ENCODE measurements around the gene CCDC7. TPM values are rescaled to one million over a fixed set of nuclear protein-coding genes. Genes with fewer than 3 reads are reported as not detected.

The CCDC7 gene
- total RNA-seq, 1 experiment from 2014 or later = 6.3 TPM

DNA sequence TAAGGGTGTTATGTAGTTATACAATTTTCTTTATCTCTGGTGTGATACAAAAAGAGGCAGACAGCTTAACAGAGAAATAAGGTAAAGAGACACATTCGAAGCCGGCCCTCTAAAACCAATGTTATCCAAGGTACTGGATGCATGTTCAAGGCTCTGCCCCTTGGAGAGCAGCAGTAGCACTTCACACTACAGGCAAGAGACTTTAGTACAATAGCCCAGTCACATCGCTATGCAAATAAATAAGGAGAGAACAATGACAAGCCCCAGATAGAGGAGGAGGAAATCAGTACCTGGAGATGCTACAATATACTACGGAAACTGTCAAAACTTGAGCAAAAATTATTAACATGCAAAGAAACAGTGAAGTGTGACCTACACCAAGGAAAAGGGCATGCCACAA, 401.0 kb downstream of the CCDC7 start:
- H3K27me3 Mint-ChIP-seq (ENCODE audit: insufficient read depth, unreplicated experiment) = no peaks in the 10 kb centered on the region
- TF ChIP-seq, protein P1, sequence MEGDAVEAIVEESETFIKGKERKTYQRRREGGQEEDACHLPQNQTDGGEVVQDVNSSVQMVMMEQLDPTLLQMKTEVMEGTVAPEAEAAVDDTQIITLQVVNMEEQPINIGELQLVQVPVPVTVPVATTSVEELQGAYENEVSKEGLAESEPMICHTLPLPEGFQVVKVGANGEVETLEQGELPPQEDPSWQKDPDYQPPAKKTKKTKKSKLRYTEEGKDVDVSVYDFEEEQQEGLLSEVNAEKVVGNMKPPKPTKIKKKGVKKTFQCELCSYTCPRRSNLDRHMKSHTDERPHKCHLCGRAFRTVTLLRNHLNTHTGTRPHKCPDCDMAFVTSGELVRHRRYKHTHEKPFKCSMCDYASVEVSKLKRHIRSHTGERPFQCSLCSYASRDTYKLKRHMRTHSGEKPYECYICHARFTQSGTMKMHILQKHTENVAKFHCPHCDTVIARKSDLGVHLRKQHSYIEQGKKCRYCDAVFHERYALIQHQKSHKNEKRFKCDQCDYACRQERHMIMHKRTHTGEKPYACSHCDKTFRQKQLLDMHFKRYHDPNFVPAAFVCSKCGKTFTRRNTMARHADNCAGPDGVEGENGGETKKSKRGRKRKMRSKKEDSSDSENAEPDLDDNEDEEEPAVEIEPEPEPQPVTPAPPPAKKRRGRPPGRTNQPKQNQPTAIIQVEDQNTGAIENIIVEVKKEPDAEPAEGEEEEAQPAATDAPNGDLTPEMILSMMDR (IDR thresholded peaks at IDR 0.05; ENCODE audit: unreplicated experiment) = no peak
- no peak overlapping the region for H3K27ac Mint-ChIP-seq (ENCODE audit: low read depth, unreplicated experiment)
- ChIA-PET POLR2A (no interaction called here), CTCF (no interaction called here)
- intact Hi-C loops (cut with micrococcal nuclease) = no loop called here
- H3K9me3 Mint-ChIP-seq (ENCODE audit: unreplicated experiment) = no peaks in the 10 kb centered on the region
- H3K4me1 Mint-ChIP-seq (ENCODE audit: insufficient read depth, unreplicated experiment) = no peaks in the 10 kb centered on the region
- no TSS peak for BruUV-seq (replicated peaks)
- H3K4me3 Mint-ChIP-seq (ENCODE audit: unreplicated experiment) = no peak overlapping the region
- H3K36me3 Mint-ChIP-seq (ENCODE audit: insufficient read depth, unreplicated experiment) = no peaks in the 10 kb centered on the region
- DNase-seq (ENCODE audit: unreplicated experiment) = no peak

DNA sequence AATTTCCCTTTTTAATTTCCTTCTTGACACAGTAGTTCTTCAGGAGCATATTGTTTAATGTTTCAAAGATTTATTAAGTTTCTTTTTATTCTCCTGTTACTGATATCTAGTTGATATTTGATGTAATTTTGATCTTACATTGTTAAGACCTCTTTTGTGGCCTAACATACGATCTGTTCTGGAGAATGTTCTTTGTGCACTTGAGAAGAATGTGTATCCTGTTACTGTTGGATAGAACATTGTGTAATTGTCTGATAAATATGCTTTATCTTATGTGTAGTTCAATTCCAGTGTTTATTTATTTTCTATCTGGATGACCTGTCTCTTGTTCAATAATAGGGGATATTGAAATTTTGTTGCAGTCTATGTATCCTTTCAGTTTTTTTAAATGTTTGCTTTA, 405.4 kb downstream of the CCDC7 start:
- no peaks in the 10 kb centered on the region for H3K9me3 Mint-ChIP-seq (ENCODE audit: unreplicated experiment)
- H3K4me3 Mint-ChIP-seq (ENCODE audit: unreplicated experiment) = no peak overlapping the region
- no peaks in the 10 kb centered on the region for H3K36me3 Mint-ChIP-seq (ENCODE audit: insufficient read depth, unreplicated experiment)
- TF ChIP-seq, protein P1 (IDR thresholded peaks at IDR 0.05; ENCODE audit: unreplicated experiment) = no peak
- no peaks in the 10 kb centered on the region for H3K27me3 Mint-ChIP-seq (ENCODE audit: insufficient read depth, unreplicated experiment)
- DNase-seq (ENCODE audit: unreplicated experiment) = no peak
- ChIA-PET CTCF (no interaction called here), POLR2A (no interaction called here)
- no peaks in the 10 kb centered on the region for H3K4me1 Mint-ChIP-seq (ENCODE audit: insufficient read depth, unreplicated experiment)
- no TSS peak for BruUV-seq (replicated peaks)
- no peak overlapping the region for H3K27ac Mint-ChIP-seq (ENCODE audit: low read depth, unreplicated experiment)
- intact Hi-C loops (cut with micrococcal nuclease) = no loop called here

DNA sequence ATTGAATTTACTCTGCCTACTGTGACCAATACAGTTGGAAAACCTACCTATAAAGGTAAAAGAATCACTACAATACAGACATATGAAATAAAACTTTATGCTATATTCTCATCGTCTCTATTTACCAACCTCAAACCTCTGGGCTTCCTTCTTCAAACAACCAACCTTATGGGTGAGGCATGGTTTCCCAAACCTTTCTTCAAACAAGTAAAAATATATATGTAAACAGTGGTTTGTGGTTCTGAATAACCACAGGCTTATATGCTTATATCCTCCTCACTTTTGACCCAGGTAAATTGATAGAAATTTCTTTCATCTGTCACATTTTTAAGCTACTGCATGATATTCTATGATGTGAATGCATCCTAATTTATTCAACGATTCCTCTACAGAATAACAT, 408.5 kb downstream of the CCDC7 start:
- Mint-ChIP-seq H3K9me3 (ENCODE audit: unreplicated experiment) (no peaks in the 10 kb centered on the region), H3K27me3 (ENCODE audit: insufficient read depth, unreplicated experiment) (no peaks in the 10 kb centered on the region), H3K4me3 (ENCODE audit: unreplicated experiment) (no peak overlapping the region), H3K36me3 (ENCODE audit: insufficient read depth, unreplicated experiment) (no peaks in the 10 kb centered on the region), H3K27ac (ENCODE audit: low read depth, unreplicated experiment) (no peak overlapping the region), H3K4me1 (ENCODE audit: insufficient read depth, unreplicated experiment) (no peaks in the 10 kb centered on the region)
- no peak for DNase-seq (ENCODE audit: unreplicated experiment)
- intact Hi-C loops (cut with micrococcal nuclease) = no loop called here
- TF ChIP-seq, protein P1 (IDR thresholded peaks at IDR 0.05; ENCODE audit: unreplicated experiment) = no peak
- no TSS peak for BruUV-seq (replicated peaks)
- POLR2A ChIA-PET = no interaction called here
- CTCF ChIA-PET = no interaction called here

DNA sequence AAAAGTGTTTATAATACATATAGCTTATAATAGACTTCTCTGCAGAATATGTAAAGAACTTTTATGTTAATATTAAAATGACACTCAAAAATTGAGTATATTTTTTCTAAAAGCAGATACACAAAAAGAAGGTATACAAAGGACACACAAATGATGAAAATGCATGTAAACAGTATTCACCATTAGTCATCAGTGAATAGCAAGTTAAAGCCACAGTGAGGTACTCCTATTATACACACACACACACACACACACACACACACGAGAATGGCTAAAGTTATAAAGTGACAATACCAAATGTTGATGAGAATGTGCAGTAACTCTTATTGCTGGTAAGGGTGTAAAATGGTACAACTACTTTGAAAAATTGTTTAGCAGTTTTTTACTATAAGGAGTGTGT, 419.2 kb downstream of the CCDC7 start:
- no peak overlapping the region for H3K4me3 Mint-ChIP-seq (ENCODE audit: unreplicated experiment)
- BruUV-seq (replicated peaks) = no TSS peak
- POLR2A ChIA-PET = no interaction called here
- intact Hi-C loops (cut with micrococcal nuclease) = no loop called here
- DNase-seq (ENCODE audit: unreplicated experiment) = no peak
- H3K9me3 Mint-ChIP-seq (ENCODE audit: unreplicated experiment) = peaks cover 13% of the 10 kb centered on the region
- CTCF ChIA-PET = no interaction called here
- H3K36me3 Mint-ChIP-seq (ENCODE audit: insufficient read depth, unreplicated experiment) = no peaks in the 10 kb centered on the region
- TF ChIP-seq, protein P1 (IDR thresholded peaks at IDR 0.05; ENCODE audit: unreplicated experiment) = no peak
- H3K4me1 Mint-ChIP-seq (ENCODE audit: insufficient read depth, unreplicated experiment) = no peaks in the 10 kb centered on the region
- no peak overlapping the region for H3K27ac Mint-ChIP-seq (ENCODE audit: low read depth, unreplicated experiment)
- no peaks in the 10 kb centered on the region for H3K27me3 Mint-ChIP-seq (ENCODE audit: insufficient read depth, unreplicated experiment)

All from MCF 10A (cell line).